GM10266 (cell line): ENCODE measurements around the gene TGIF2.

Experiments
- DNase-seq: peaks from one replicate; pipeline ENCODE4 v3.0.0; 2012; ENCODE audit errors: extremely low spot score
- CTCF ChIP-seq: IDR thresholded peaks from 2 replicates; pipeline ENCODE4 v1.5.1; 2012; ENCODE audit warnings: mild to moderate bottlenecking, low read depth; ENCODE audit not compliant: control insufficient read depth, insufficient read depth; ENCODE audit errors: missing control alignments

The TGIF2 gene

GRCh38 chr20:36574366-36575135 is 1.2 kb downstream of the TGIF2 start:
- DNase-seq, result peak; percentile 57
- no peak for TF ChIP-seq CTCF

GRCh38 chr20:36576081-36576445 is 2.7 kb downstream of the TGIF2 start:
- no peak for TF ChIP-seq CTCF
- no peak for DNase-seq

- no peak for DNase-seq
- no peak for TF ChIP-seq CTCF
Measured at GRCh38 chr20:36578356-36579041, 5.1 kb downstream of the TGIF2 start.

- DNase-seq, result no peak
- no peak for TF ChIP-seq CTCF
Measured at GRCh38 chr20:36579996-36580545, 6.7 kb downstream of the TGIF2 start.

GRCh38 chr20:36582322-36582721 is 8.9 kb downstream of the TGIF2 start:
- DNase-seq, result no peak
- TF ChIP-seq CTCF, result no peak

- no peak for TF ChIP-seq CTCF
- no peak for DNase-seq
Measured at GRCh38 chr20:36582821-36583220, 9.4 kb downstream of the TGIF2 start.

GRCh38 chr20:36584018-36584481 is 10.7 kb downstream of the TGIF2 start:
- no peak for TF ChIP-seq CTCF
- DNase-seq, result no peak
